Erythroblast (primary cell): ENCODE measurements around the gene PLPP3.

Source experiments
- GATA1 ChIP-seq: IDR thresholded peaks from 2 replicates; pipeline ENCODE4 v1.6.1; 2011; ENCODE audit warnings: low read depth, mild to moderate bottlenecking, control low read depth, low read length, moderate library complexity
- POLR2A ChIP-seq: IDR thresholded peaks from 2 replicates; pipeline ENCODE4 v1.6.1; 2011; ENCODE audit warnings: mild to moderate bottlenecking, low read length

DNA sequence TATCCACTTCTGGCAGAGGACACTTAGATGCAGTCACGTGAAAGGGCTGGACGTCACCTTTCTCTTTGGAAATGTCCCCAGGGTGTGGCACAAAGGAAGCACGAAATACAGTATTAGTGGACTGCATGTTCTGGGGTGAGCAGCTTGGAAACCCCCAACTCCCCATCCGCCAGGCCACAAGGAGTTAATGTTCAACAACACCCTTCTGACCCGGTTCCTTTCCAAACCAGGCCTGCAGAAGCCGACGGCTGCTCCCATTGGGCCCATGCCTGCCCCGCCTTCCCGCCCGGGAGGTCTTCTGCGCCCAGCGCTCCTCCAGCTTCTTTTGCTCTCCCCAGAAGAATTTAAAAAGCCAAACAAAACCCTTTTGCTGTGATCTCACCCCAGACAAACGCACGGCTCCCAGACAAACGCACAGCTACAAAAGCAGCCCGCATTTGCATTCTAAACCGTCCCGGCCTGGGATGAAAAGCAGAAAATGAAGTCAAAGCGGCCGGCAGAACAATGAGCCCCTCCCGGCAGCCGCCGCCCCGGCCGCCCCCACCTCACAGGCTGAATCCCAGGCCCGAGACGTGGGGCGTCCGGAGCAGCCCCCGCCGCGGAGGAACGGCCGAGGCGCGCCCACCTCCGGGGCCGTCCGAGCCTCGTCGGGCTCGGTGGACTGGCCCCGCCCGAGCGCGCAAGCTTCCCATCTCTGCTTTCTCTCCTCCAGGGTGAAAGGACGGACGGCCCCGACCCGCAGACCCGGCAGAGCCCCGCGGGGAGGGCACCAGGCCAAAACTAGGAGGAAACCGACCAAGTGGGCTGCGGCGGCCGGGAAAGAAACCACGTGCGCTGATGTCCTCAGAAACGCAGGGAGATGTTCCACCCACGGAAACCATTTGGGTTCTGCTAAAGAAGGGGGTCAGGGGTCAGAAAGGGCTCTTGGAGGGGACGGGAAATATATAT is 101.9 kb downstream of the PLPP3 start:
- TF ChIP-seq POLR2A (no peak), GATA1 (no peak)
